ENCODE measurements around the gene GULP1. TPM values are rescaled to one million over a fixed set of nuclear protein-coding genes. Genes with fewer than 3 reads are reported as not detected.
A peak's percentile ranks its signal among the peaks of the same experiment; 100 is the strongest.

Gene GULP1
- total and polyA plus RNA-seq, 2 experiments from 2014 or later, result 94.6 to 181 TPM

DNA sequence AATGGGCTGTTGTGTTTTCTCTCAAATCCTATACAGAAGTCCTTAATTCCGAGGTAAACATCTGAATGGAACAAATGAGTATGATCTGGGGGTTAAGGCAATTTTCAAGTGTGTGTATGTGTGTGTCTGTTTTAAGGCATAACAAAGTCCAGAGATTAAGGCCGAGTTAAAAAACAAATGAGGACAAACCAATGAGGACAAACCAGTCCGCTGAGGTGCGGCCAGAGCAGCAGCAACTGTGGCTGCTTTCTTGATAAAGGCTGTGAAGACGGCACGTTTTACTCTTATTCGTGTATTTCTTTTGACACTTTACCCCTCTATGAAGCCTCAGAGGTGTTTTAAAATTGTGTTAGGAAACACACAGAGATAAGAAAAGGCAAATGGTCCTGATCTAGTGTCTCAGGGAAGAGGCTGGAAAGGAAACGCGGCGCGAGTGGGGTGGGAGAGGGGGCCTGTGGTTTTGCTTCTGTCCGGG is 495 bp upstream of the GULP1 start:
- peaks cover 26% of the 10 kb centered on the region for H3K4me1 Mint-ChIP-seq
- peaks cover 64% of the 10 kb centered on the region for H3K79me2 ChIP-seq (replicated peaks; ENCODE audit: insufficient read depth)
- peaks cover 28% of the 10 kb centered on the region for H3K4me1 ChIP-seq (ENCODE audit: insufficient read depth)
- peaks cover 16% of the 10 kb centered on the region for H3K27me3 Mint-ChIP-seq (ENCODE audit: insufficient read depth, low read depth, poor library complexity)
- peak overlapping the region; percentile 95 for H3K4me3 Mint-ChIP-seq
- TF ChIP-seq CREB1 (CRISPR knock-in tag; IDR thresholded peaks at IDR 0.05; ENCODE audit: low read depth) (no peak), ZNF114 (CRISPR knock-in tag; IDR thresholded peaks at IDR 0.05) (no peak), POLR2AphosphoS5 (IDR thresholded peaks at IDR 0.05; ENCODE audit: low read depth) (no peak), ZNF331 (CRISPR knock-in tag; IDR thresholded peaks at IDR 0.05; ENCODE audit: low read depth) (no peak), EZH2 (IDR thresholded peaks at IDR 0.05; ENCODE audit: low read depth, unreplicated experiment) (no peak), STAT1 (IDR thresholded peaks at IDR 0.05; ENCODE audit: unreplicated experiment) (no peak), NANOG (IDR thresholded peaks at IDR 0.05; ENCODE audit: borderline replicate concordance) (no peak), JUNB (IDR thresholded peaks at IDR 0.05; ENCODE audit: unreplicated experiment) (no peak), EZH2phosphoT487 (IDR thresholded peaks at IDR 0.05; ENCODE audit: unreplicated experiment) (no peak)
- TF ChIP-seq, protein P1, sequence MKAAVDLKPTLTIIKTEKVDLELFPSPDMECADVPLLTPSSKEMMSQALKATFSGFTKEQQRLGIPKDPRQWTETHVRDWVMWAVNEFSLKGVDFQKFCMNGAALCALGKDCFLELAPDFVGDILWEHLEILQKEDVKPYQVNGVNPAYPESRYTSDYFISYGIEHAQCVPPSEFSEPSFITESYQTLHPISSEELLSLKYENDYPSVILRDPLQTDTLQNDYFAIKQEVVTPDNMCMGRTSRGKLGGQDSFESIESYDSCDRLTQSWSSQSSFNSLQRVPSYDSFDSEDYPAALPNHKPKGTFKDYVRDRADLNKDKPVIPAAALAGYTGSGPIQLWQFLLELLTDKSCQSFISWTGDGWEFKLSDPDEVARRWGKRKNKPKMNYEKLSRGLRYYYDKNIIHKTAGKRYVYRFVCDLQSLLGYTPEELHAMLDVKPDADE (IDR thresholded peaks at IDR 0.05), result no peak
- TF ChIP-seq, protein P2, sequence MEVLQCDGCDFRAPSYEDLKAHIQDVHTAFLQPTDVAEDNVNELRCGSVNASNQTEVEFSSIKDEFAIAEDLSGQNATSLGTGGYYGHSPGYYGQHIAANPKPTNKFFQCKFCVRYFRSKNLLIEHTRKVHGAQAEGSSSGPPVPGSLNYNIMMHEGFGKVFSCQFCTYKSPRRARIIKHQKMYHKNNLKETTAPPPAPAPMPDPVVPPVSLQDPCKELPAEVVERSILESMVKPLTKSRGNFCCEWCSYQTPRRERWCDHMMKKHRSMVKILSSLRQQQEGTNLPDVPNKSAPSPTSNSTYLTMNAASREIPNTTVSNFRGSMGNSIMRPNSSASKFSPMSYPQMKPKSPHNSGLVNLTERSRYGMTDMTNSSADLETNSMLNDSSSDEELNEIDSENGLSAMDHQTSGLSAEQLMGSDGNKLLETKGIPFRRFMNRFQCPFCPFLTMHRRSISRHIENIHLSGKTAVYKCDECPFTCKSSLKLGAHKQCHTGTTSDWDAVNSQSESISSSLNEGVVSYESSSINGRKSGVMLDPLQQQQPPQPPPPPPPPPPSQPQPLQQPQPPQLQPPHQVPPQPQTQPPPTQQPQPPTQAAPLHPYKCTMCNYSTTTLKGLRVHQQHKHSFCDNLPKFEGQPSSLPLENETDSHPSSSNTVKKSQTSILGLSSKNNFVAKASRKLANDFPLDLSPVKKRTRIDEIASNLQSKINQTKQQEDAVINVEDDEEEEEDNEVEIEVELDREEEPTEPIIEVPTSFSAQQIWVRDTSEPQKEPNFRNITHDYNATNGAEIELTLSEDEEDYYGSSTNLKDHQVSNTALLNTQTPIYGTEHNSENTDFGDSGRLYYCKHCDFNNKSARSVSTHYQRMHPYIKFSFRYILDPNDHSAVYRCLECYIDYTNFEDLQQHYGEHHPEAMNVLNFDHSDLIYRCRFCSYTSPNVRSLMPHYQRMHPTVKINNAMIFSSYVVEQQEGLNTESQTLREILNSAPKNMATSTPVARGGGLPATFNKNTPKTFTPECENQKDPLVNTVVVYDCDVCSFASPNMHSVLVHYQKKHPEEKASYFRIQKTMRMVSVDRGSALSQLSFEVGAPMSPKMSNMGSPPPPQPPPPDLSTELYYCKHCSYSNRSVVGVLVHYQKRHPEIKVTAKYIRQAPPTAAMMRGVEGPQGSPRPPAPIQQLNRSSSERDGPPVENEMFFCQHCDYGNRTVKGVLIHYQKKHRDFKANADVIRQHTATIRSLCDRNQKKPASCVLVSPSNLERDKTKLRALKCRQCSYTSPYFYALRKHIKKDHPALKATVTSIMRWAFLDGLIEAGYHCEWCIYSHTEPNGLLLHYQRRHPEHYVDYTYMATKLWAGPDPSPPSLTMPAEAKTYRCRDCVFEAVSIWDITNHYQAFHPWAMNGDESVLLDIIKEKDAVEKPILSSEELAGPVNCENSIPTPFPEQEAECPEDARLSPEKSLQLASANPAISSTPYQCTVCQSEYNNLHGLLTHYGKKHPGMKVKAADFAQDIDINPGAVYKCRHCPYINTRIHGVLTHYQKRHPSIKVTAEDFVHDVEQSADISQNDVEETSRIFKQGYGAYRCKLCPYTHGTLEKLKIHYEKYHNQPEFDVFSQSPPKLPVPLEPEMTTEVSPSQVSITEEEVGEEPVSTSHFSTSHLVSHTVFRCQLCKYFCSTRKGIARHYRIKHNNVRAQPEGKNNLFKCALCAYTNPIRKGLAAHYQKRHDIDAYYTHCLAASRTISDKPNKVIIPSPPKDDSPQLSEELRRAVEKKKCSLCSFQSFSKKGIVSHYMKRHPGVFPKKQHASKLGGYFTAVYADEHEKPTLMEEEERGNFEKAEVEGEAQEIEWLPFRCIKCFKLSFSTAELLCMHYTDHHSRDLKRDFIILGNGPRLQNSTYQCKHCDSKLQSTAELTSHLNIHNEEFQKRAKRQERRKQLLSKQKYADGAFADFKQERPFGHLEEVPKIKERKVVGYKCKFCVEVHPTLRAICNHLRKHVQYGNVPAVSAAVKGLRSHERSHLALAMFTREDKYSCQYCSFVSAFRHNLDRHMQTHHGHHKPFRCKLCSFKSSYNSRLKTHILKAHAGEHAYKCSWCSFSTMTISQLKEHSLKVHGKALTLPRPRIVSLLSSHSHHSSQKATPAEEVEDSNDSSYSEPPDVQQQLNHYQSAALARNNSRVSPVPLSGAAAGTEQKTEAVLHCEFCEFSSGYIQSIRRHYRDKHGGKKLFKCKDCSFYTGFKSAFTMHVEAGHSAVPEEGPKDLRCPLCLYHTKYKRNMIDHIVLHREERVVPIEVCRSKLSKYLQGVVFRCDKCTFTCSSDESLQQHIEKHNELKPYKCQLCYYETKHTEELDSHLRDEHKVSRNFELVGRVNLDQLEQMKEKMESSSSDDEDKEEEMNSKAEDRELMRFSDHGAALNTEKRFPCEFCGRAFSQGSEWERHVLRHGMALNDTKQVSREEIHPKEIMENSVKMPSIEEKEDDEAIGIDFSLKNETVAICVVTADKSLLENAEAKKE (CRISPR knock-in tag; IDR thresholded peaks at IDR 0.05), result no peak
- TF ChIP-seq, protein P3, sequence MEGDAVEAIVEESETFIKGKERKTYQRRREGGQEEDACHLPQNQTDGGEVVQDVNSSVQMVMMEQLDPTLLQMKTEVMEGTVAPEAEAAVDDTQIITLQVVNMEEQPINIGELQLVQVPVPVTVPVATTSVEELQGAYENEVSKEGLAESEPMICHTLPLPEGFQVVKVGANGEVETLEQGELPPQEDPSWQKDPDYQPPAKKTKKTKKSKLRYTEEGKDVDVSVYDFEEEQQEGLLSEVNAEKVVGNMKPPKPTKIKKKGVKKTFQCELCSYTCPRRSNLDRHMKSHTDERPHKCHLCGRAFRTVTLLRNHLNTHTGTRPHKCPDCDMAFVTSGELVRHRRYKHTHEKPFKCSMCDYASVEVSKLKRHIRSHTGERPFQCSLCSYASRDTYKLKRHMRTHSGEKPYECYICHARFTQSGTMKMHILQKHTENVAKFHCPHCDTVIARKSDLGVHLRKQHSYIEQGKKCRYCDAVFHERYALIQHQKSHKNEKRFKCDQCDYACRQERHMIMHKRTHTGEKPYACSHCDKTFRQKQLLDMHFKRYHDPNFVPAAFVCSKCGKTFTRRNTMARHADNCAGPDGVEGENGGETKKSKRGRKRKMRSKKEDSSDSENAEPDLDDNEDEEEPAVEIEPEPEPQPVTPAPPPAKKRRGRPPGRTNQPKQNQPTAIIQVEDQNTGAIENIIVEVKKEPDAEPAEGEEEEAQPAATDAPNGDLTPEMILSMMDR (conservative IDR thresholded peaks at IDR 0.05; ENCODE audit: low read depth in 2 of 2), result no peak
- TF ChIP-seq, protein P4, sequence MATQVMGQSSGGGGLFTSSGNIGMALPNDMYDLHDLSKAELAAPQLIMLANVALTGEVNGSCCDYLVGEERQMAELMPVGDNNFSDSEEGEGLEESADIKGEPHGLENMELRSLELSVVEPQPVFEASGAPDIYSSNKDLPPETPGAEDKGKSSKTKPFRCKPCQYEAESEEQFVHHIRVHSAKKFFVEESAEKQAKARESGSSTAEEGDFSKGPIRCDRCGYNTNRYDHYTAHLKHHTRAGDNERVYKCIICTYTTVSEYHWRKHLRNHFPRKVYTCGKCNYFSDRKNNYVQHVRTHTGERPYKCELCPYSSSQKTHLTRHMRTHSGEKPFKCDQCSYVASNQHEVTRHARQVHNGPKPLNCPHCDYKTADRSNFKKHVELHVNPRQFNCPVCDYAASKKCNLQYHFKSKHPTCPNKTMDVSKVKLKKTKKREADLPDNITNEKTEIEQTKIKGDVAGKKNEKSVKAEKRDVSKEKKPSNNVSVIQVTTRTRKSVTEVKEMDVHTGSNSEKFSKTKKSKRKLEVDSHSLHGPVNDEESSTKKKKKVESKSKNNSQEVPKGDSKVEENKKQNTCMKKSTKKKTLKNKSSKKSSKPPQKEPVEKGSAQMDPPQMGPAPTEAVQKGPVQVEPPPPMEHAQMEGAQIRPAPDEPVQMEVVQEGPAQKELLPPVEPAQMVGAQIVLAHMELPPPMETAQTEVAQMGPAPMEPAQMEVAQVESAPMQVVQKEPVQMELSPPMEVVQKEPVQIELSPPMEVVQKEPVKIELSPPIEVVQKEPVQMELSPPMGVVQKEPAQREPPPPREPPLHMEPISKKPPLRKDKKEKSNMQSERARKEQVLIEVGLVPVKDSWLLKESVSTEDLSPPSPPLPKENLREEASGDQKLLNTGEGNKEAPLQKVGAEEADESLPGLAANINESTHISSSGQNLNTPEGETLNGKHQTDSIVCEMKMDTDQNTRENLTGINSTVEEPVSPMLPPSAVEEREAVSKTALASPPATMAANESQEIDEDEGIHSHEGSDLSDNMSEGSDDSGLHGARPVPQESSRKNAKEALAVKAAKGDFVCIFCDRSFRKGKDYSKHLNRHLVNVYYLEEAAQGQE (IDR thresholded peaks at IDR 0.05; ENCODE audit: unreplicated experiment), result no peak
- ATAC-seq, result peak; percentile 5
- H3K9me2 ChIP-seq (ENCODE audit: insufficient read depth), result no peaks in the 10 kb centered on the region
- H2AFZ ChIP-seq, result no peak overlapping the region
- no peaks in the 10 kb centered on the region for H3K27me3 ChIP-seq (ENCODE audit: insufficient read depth)
- H3K9me3 Mint-ChIP-seq, result peaks cover 2% of the 10 kb centered on the region; the same call in 2 of the 3 replicates
- DNase-seq (ENCODE audit: low spot score), result no peak
- peak overlapping the region; percentile 87 for H3K4me2 ChIP-seq
- peaks cover 24% of the 10 kb centered on the region for H3K36me3 Mint-ChIP-seq (ENCODE audit: low read depth)
- H3K27ac Mint-ChIP-seq, result peak overlapping the region; percentile 96
- H3K27ac ChIP-seq (ENCODE audit: low read depth), result peak overlapping the region; percentile 73
- H4K20me1 ChIP-seq (replicated peaks; ENCODE audit: insufficient read depth), result no peaks in the 10 kb centered on the region
- no peaks in the 10 kb centered on the region for H3F3A ChIP-seq (replicated peaks; ENCODE audit: low read depth)
- H3K4me3 ChIP-seq, result peak overlapping the region; percentile 82
- H3K36me3 ChIP-seq (ENCODE audit: insufficient read depth), result no peaks in the 10 kb centered on the region

Measured in GM23338 (cell line).